ENCODE data around the gene AGO4.
"Not testable (repeated sequence)": the region's sequence is repeated elsewhere in the genome, so short reads cannot be mapped to it uniquely, and the experiment has no call there.

AGO4 gene

DNA sequence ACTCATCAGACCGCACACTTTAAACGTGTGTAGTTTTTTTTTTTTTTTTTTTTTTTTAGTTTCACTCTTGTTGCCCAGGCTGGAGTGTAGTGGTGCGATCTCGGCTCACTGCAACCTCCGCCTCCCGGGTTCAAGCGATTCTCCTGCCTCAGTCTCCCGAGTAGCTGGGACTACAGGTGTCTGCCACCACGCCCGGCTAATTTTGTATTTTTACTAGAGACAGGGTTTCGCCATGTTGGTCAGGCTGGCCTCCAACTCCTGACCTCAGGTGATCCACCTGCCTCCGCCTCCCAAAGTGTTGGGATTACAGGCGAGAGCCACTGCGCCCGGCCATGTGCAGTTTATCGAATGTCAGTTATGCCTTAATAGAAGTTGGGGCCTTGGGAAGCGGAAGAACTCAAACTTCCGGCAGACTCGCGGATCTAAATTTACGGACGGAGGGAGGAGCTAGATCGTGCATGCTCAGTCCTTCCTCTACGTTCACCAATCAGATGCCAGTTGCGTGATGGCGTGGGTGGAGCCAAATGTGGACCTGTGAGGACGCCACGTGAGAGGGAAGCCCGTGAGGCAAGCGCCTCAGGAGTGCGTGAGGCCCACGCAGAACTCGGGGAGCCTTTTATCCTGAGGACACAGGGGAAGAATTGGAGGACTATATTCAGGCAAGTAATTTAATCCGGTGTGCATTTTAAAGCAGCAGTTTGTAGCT, 61.6 kb downstream of the AGO4 start:
- DNase-seq, result not testable (repeated sequence)

- no peak for DNase-seq
Observed at GRCh38 chr1:35870651-35871309, 63.0 kb downstream of the AGO4 start.

- no peak for DNase-seq
Observed at GRCh38 chr1:35873243-35873750, 65.5 kb downstream of the AGO4 start.

- DNase-seq, result not testable (repeated sequence)
Observed at GRCh38 chr1:35874115-35874514, 66.3 kb downstream of the AGO4 start.

DNA sequence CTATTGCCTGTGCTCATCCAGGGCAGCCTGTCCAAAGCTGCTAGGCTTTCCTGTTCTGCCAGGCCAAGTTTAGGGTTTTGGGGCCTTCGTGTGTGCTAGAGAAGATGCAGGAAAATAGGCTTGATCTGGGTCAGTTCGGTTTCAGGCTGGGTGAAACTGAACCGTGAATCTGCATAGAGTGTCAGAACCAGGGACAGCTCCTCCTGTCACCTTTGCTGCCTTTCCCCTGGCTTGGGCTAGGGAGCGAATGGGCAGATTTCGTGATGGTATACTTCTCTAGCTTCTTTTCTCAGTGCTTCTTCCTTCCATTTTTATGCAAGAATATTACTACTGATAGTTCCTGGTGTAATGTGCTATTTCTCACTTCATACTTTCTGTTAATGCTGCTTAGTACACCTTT, 69.2 kb downstream of the AGO4 start:
- DNase-seq, result no peak

- DNase-seq, result no peak
Observed at GRCh38 chr1:35881850-35882273, 74.0 kb downstream of the AGO4 start.

- DNase-seq, result no peak
Observed at GRCh38 chr1:35882586-35882944, 74.7 kb downstream of the AGO4 start.

GRCh38 chr1:35882945-35883634, 75.3 kb downstream of the AGO4 start, which contains the start of gene AGO1:
AGO1 (plus strand) TSS chr1:35883209; CDS start chr1:35883422, 213 bp downstream.
- peak; percentile 98 for DNase-seq

GRCh38 chr1:35883635-35884101, 75.9 kb downstream of the AGO4 start:
- DNase-seq, result peak; percentile 51

- DNase-seq, result no peak
Observed at GRCh38 chr1:35884934-35885333, 77.1 kb downstream of the AGO4 start.

DNA sequence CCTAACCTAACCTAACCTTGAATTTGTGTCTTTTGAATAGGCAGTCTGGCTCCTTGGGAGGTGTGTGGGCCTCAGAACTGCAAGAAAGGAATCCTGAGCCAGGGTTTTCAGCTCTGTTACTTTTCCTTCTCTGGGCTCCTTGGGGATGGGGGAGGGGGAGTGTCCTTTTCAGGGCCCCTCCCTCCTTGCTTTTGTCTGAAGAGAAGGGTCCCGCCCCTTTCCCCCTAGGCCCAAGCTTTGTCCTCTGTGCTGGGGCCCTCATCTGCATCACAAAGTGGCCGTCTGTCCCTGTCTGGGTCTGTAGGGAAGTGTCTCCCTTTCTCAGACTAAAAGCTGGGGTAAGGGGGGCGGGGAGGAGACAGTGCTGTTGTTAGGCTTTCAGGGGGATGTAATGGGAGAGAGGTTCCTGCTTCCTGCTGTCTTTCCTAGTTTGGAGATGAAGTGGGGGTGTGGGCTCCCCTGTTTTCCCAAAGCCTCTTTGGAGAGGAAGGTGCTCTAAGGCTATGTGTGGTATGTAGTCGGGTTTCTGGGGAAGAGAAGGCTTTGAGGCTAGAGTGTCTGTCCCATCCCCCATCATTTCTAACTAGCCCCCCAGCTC, 78.2 kb downstream of the AGO4 start:
- no peak for DNase-seq

DNA sequence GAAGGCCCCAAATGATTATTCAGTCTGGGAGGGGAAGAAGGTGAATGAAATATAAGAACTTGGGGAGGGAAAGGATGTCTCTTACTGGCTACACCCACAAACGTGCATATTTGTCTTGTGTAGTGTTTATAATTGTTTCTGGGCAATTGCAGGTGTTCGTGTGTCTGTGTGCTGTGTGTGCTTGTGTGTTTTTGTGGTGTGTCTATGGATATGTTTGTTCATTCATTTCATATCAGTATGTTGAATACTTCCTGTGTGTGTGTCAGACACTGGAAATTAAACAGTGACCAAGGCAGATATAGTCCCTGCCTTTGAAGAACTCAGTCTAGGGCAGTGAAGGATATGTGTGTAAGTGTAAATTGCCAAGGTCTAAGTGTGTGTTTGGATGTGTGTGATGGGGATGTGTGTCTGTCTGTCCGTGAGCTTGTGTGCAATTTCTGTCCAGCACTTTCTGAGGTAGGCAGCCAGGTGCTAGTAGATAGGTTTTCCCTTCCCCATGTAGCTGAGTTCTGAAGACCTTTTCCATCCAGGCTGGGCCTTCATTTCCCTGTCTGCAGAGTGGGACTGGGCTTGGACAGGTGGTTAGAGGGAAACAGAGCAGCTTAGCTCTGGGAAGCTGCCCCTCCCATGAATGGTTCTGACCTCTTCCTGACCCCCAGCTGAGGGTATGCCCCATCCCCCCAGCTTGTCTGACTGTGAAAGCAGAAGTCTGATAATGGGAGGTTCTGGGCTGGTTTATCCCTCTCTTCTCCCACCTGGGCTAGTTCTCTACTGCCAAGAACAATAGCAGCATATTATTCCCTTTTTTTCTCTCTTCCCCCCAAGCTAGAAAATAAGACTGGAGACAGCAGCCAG, 79.0 kb downstream of the AGO4 start:
- no peak for DNase-seq

GRCh38 chr1:35887508-35887907, 79.7 kb downstream of the AGO4 start:
- no peak for DNase-seq

- DNase-seq, result no peak
Observed at GRCh38 chr1:35888255-35888654, 80.4 kb downstream of the AGO4 start.

DNA sequence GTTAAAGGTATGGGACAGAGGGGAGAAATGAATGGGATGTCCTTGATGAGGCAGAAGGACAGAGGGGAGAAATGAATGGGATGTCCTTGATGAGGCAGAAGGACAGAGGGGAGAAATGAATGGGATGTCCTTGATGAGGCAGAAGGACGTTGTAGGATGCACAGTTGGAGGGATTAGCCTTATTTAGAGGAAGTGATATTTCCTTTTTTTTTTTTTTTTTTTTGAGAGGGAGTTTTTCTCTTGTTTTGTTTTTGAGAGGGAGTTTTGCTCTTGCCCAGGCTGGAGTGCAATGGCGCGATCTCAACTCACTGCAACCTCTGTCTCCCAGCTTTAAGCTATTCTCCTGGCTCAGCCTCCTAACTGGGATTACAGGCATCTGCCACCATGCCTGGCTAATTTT, 81.2 kb downstream of the AGO4 start:
- not testable (repeated sequence) for DNase-seq

DNA sequence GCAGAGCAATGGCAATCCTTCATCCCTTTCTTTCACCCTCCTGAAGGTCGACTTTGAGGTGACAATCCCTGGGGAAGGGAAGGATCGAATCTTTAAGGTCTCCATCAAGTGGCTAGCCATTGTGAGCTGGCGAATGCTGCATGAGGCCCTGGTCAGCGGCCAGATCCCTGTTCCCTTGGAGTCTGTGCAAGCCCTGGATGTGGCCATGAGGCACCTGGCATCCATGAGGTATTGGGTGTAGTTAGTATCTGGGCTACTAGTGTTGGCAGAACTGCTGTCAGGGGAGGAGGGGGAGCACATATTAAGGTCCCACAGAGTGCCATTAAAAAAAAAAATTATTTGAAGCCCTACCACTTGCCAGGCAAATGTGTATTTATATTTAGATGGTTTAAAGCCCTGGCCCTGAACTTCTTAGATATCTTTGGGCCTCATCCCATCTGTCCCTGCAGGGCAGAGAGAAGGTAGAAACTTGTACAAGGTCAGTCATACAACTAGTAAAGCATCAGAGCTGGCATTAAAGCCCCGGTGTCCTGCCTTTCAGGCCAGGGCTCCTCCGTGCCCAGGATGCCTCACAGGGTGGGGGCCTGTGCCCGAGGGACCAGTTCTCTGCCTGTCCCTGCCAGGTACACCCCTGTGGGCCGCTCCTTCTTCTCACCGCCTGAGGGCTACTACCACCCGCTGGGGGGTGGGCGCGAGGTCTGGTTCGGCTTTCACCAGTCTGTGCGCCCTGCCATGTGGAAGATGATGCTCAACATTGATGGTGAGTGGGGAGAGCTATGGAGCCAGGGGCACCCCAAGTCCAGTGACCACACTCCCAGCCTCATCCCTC, 85.4 kb downstream of the AGO4 start:
- DNase-seq, result no peak

GRCh38 chr1:35894183-35894582, 86.4 kb downstream of the AGO4 start:
- DNase-seq, result no peak

GRCh38 chr1:35894656-35895055, 86.8 kb downstream of the AGO4 start:
- DNase-seq, result no peak

GRCh38 chr1:35899941-35900340, 92.1 kb downstream of the AGO4 start:
- DNase-seq, result no peak

GRCh38 chr1:35901235-35901634, 93.4 kb downstream of the AGO4 start:
- DNase-seq, result no peak

- DNase-seq, result no peak
Observed at GRCh38 chr1:35902671-35903070, 94.9 kb downstream of the AGO4 start.
